NCI-H510A (cell line): ENCODE data around the gene ZNF420.
A peak's percentile ranks its signal among the peaks of the same experiment; 100 is the strongest.

Source experiments
- DNase-seq: peaks from one replicate; lab custom pipeline; 2025; lab: John Stamatoyannopoulos, UW

ZNF420 gene

DNA sequence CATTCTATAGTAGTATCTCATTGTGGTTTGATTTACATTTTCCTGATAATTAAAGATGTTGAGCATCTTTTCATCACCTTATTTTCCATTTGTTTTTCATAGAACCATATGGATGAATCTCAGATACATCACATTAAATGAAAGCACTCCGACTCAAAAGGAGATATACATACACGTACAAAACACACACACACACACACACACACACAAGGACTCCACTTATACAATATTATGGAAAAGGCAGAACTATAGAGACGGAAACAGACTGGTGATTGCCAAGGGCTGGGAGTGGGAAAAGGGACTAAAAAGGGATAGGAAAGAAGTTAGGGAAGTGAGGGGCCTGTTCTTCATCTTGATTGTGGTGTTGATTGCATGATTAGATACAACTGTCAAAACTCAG, 70.0 kb downstream of the ZNF420 start:
- no peak for DNase-seq

DNA sequence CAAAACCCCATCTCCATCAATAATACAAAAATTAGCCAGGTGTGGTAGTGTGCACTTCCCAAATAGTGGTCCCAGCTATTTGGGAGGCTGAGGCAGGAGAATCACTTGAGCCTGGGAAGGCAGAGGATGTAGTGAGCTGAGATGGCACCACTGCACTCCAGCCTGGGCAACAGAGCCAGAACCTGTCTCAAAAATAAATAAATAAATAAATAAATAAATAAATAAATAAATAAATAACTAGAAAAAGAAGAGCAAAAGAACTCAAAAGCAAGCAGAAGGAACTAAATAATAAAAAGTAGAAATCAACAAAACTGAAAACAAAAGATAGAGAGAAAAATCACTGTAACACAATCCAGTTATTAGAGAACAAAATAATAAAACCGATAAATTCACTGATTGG, 81.9 kb downstream of the ZNF420 start:
- DNase-seq = no peak

DNA sequence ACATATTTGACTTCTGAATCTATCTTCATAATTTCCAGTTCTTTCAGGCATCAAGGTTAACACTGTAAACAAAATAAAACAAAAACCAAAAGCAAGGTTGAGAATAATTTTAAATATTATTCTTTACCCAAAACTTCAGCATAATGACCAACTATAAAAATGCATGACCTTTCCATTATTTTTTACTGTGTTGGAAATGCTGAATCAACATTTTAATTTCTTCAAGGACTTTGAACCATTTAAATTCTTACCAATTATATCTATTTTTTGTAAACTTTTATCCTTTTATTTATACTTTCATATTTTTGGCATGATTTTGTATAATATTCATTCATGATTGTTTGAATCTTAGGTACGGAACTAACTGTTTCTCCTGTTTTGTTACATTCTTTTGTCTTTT, 87.4 kb downstream of the ZNF420 start:
- no peak for DNase-seq

DNA sequence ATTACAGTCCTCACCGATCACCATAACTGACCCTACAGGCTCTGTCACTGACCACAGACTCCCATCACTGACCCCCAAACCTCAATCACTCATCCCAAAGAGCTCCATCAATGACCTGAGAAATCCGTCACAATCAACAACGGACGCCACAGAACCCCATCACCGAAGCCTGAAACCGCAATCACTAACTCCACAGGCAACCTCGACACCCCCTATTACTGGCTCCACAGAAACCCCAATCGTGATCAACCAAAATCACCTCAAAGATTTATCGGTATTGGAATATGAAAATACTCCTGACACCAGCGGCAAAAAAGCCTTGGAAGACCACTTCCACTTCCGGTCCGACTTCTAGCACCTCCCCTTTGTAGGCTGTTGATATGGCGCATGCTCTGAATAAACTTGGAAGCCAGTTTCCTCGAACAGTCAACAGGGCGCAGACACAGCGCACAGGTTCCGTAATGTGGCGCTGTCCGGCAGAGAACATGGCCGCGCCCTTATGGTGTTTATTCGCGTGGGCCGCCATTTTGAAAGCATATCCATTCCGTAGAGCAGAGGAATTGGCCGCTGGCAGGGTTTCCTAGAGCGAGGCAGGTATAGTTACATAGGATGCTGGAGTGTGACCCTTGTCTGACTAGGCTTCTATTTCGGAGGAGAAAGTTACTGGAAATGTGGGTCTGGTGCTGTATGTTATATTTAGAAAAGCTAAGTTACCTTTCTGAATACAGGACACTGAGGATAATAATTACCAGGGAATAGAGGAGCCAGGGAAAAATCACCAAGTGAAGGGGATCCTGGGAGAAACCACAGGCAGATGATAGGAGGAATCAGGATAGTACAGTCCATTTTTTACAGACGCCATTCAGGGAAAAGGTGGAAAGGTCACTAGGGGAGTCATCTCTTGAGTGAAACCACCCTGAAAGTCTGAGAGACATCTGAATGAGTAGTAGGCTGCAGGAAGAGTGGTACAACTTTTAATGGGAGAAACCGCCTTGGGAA, 94.4 kb downstream of the ZNF420 start, which contains the start of gene ZNF585A:
Gene ZNF585A, minus strand, starts transcription at position 328 of the 999 bp plus-strand sequence. CDS start 2,785 bp downstream, outside the sequence.
- peak; percentile 88 for DNase-seq
